OCI-LY3 (cell line): ENCODE results near the gene DFFA.

Experiments
- H2AFZ ChIP-seq: fragments of 200-600, 300-600 bp; shearing (Covaris generic); 2 replicates; pipeline ENCODE4 v1.6.0; 2014; ENCODE audit warnings: antibody characterized with exemption, low read depth, low read length
- H3K27ac ChIP-seq: fragments of 200-600, 300-600 bp; sonication (generic); 2 replicates; pipeline ENCODE4 v1.5.1; 2014; ENCODE audit warnings: mild to moderate bottlenecking, low read length, moderate library complexity, mixed read lengths
- H3K27me3 ChIP-seq: fragments of 200-600, 300-600 bp; sonication (generic); 2 replicates; pipeline ENCODE4 v1.6.1; 2014; ENCODE audit warnings: low read depth, low read length, mixed read lengths
- H3K36me3 ChIP-seq: fragments of 200-600, 300-600 bp; sonication (generic); replicated peaks from 2 replicates; pipeline ENCODE3; 2014; ENCODE audit warnings: low read depth, low read length, mixed read lengths
- H3K4me1 ChIP-seq: fragments of 300-600, 200-600 bp; sonication (generic); 2 replicates; pipeline ENCODE4 v1.6.1; 2014; ENCODE audit warnings: low read length, mixed read lengths
- H3K4me2 ChIP-seq: fragments of 200-600, 300-600 bp; sonication (generic); 2 replicates; pipeline ENCODE4 v1.6.1; 2014; ENCODE audit warnings: low read length, mixed read lengths
- H3K4me3 ChIP-seq: fragments of 300-600, 200-600 bp; sonication (generic); 2 replicates; pipeline ENCODE4 v1.5.1; 2014; ENCODE audit warnings: antibody characterized with exemption, mild to moderate bottlenecking, low read length, moderate library complexity
- H3K79me2 ChIP-seq: fragments of 300-600, 200-600 bp; shearing (Covaris generic); 2 replicates; pipeline ENCODE4 v1.6.1; 2014; ENCODE audit warnings: mild to moderate bottlenecking, low read length, mixed read lengths
- H3K9ac ChIP-seq: fragments of 300-600, 200-600 bp; shearing (Covaris generic); 2 replicates; pipeline ENCODE4 v1.6.0; 2014; ENCODE audit warnings: mild to moderate bottlenecking, low read length, moderate library complexity
- H3K9me3 ChIP-seq: fragments of 200-600, 300-600 bp; shearing (Covaris generic); 2 replicates; pipeline ENCODE4 v1.6.1; 2014; ENCODE audit warnings: low read length, mixed read lengths; ENCODE audit not compliant: insufficient read depth
- H4K20me1 ChIP-seq: fragments of 200-600, 300-600 bp; sonication (generic); 2 replicates; pipeline ENCODE4 v1.6.1; 2016; ENCODE audit warnings: low read length, mixed read lengths; ENCODE audit not compliant: insufficient read depth
- EZH2phosphoT487 ChIP-seq: fragments of 200-600 bp; shearing (Covaris generic); IDR thresholded peaks from 2 replicates; pipeline ENCODE4 v1.6.1; 2018; ENCODE audit warnings: antibody characterized with exemption, mixed run types, low read depth
- TF ChIP-seq, protein P1 (sequence below): fragments of 200-600, 300-600 bp; sonication (generic); IDR thresholded peaks from 2 replicates; pipeline ENCODE4 v1.5.1; 2014; ENCODE audit warnings: antibody characterized with exemption, low read length, low read depth

The DFFA gene

DNA sequence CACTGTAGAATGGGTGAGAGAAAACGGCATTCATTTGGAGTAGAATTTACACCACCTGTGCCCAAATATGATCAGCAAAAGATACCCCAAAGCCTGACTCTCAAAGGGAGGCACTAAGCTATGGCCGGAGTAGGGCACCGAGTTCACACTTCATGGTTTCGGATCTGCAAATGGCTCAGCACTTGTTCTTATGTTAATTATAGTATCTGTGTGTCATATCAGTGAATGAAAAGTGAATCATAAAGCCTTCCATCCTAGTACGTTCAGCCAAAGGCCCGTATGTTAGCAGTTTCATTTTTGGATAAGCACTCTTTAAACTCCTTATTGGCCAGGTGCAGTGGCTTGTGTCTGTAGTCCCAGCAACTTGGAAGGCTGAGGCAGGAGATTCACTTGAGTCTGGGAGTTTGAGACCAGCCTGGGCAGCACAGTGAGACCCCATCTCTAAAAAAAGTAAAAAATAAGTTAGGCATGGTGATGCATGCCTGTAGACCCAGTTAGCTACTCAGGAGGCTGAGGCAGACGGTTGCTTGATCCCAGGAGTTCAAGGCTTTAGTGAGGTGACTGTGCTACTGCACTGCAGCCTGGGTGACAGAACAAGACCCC lies 27.4 kb downstream of the DFFA start:
- Histone ChIP-seq H3K27ac (no peak overlapping the region), H3K4me3 (no peak overlapping the region), H3K4me2 (no peak overlapping the region), H3K9ac (no peak overlapping the region), H3K9me3 (no peaks in the 10 kb centered on the region), H3K79me2 (no peaks in the 10 kb centered on the region), H3K4me1 (peaks cover 4% of the 10 kb centered on the region), H2AFZ (no peak overlapping the region), H3K36me3 (no peaks in the 10 kb centered on the region), H3K27me3 (no peaks in the 10 kb centered on the region), H4K20me1 (no peaks in the 10 kb centered on the region)
- no peak for TF ChIP-seq EZH2phosphoT487

DNA sequence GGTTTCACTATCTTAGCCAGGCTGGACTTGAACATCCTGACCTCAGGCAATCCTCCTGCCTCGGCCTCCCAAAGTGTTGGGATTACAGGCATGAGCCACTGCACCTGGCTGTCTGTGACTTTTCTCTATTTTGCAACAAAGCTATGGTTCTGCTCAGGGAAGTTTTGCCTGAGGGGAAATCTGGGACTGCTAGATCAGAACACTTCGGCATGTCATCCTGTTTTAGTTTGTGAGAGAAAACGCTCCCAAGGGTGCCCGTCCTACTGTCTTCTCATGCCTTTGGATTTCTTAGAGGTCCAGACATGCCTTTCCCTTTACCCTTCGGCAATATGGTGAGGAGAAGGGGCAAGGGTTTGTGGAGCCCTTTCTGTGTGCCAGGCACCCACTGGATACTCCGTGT lies 28.1 kb downstream of the DFFA start:
- Histone ChIP-seq H2AFZ (no peak overlapping the region), H3K4me3 (no peak overlapping the region), H3K9me3 (no peaks in the 10 kb centered on the region), H3K36me3 (no peaks in the 10 kb centered on the region), H3K4me2 (no peak overlapping the region), H3K4me1 (peaks cover 4% of the 10 kb centered on the region), H3K9ac (no peak overlapping the region), H3K27ac (no peak overlapping the region), H4K20me1 (no peaks in the 10 kb centered on the region), H3K27me3 (no peaks in the 10 kb centered on the region), H3K79me2 (no peaks in the 10 kb centered on the region)
- no peak for TF ChIP-seq EZH2phosphoT487
- TF ChIP-seq, protein P1, sequence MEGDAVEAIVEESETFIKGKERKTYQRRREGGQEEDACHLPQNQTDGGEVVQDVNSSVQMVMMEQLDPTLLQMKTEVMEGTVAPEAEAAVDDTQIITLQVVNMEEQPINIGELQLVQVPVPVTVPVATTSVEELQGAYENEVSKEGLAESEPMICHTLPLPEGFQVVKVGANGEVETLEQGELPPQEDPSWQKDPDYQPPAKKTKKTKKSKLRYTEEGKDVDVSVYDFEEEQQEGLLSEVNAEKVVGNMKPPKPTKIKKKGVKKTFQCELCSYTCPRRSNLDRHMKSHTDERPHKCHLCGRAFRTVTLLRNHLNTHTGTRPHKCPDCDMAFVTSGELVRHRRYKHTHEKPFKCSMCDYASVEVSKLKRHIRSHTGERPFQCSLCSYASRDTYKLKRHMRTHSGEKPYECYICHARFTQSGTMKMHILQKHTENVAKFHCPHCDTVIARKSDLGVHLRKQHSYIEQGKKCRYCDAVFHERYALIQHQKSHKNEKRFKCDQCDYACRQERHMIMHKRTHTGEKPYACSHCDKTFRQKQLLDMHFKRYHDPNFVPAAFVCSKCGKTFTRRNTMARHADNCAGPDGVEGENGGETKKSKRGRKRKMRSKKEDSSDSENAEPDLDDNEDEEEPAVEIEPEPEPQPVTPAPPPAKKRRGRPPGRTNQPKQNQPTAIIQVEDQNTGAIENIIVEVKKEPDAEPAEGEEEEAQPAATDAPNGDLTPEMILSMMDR = no peak

DNA sequence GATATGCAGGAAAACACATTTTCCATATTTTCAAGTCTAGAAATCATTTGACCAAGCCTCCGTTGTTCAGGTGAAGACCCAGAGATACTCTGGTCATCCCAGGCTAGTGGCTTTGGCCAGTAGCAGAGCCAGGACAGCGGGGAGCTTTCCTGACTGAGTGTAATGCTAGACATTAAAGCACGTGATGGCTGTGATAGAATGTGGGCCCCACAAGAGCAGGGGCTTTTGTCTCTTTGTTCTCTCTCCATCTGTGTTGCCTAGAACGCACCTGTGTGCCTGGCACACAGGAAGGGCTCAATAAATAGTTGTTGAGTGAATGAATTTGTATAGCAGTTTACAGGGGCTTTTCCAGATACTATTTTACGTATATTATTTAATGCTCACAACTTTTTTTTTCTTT lies 31.5 kb downstream of the DFFA start:
- Histone ChIP-seq H3K9ac (no peak overlapping the region), H4K20me1 (no peaks in the 10 kb centered on the region), H3K27me3 (no peaks in the 10 kb centered on the region), H3K4me3 (no peak overlapping the region), H2AFZ (no peak overlapping the region), H3K4me2 (no peak overlapping the region), H3K9me3 (no peaks in the 10 kb centered on the region), H3K36me3 (no peaks in the 10 kb centered on the region), H3K79me2 (no peaks in the 10 kb centered on the region), H3K4me1 (peaks cover 4% of the 10 kb centered on the region), H3K27ac (no peak overlapping the region)
- TF ChIP-seq, protein P1 = no peak

DNA sequence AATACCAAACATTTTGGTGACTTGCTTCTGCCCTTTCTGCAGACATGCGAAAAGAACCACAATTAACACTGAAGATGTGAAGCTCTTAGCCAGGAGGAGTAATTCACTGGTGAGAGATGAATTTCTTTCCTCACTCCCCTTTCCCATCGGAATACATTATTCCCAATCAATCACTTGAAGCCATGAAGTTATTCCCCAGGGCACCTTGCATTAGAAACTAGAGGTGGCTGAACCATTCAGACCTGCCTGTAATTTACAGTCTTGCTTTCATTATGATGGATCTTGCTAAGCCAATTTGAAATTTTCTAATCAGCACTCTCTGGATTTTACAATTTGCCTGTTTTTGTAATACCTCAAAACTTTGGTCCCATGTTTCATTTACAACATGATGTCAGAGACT lies 32.0 kb downstream of the DFFA start:
- Histone ChIP-seq H3K27ac (no peak overlapping the region), H3K4me1 (peaks cover 4% of the 10 kb centered on the region), H3K79me2 (no peaks in the 10 kb centered on the region), H3K9ac (no peak overlapping the region), H3K27me3 (no peaks in the 10 kb centered on the region), H4K20me1 (no peaks in the 10 kb centered on the region), H3K9me3 (no peaks in the 10 kb centered on the region), H3K36me3 (no peaks in the 10 kb centered on the region), H3K4me2 (no peak overlapping the region), H3K4me3 (no peak overlapping the region), H2AFZ (no peak overlapping the region)
- TF ChIP-seq EZH2phosphoT487 = no peak
- TF ChIP-seq, protein P1 = no peak
